SW480 (cell line): ENCODE results near the gene CUX1.

Experiments used
- DNase-seq: peaks from one replicate; pipeline ENCODE4 v3.0.0-alpha.2; 2016; ENCODE audit warnings: low spot score

CUX1 gene

GRCh38 chr7:102244601-102245000, 427.2 kb downstream of the CUX1 start:
- no peak for DNase-seq

DNA sequence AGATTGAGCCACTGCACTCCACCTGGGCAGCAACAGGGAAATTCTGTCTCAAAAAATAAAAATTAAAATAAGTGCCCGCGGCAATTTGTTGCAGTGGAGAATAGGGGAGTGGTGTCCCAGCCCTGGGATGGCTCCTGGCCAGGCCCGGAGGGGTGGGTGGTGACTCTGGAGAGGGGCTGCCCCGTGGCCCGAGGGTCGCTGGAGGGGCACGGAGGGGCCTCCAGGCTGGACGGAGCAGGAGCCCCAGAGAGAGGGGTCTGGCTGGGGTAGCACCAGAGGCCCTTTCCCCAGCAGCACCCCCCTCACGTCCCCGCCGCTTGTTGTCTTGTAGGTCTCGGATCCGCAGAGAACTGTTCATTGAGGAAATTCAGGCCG, 430.6 kb downstream of the CUX1 start:
- DNase-seq, result no peak

GRCh38 chr7:102248456-102249395, 431.3 kb downstream of the CUX1 start:
- no peak for DNase-seq

GRCh38 chr7:102251531-102252365, 434.3 kb downstream of the CUX1 start:
- DNase-seq, result no peak

GRCh38 chr7:102252366-102252982, 435.0 kb downstream of the CUX1 start:
- DNase-seq, result no peak

DNA sequence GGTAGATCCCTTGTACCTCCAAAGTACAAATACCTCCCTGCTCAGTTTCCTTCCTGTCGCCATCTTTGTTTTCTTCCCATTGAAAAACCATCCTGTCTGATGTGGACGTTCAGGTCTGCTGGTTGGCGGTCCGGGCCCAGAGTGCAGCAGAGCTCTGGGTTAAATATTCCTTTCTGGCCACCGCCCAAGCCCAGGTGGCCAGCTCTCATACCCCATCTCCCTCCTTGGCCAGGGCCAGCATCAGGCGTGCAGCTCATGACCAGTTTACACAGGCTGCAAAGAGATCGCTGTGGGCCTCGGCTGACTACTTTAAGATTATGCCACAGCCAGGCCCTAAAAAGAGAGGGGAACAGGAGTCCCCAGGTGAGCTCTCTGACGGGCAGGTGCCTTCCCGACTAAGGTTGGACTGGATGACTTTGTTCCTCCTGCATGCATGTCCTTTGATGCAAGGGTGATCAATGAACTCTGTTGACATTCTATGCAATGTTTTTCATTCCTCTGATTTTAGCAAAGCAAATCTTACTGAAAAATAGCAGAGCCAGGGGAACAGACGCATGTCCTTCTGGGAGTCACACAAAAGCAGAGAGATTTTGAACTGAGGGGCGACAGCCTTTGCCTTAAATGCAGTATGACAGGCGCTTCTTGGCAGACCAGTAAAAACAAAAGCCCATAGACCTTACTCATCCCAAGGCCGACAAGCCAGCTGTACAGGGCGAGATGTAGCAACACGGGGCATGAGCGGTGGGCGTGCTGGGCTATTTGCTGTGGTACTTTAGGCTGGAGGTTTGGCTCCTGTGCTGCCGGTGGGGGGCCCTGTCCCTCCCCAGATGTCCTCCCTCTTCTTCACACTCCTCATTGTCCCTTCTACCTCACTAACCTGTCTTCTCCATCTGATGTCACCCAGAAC, 435.9 kb downstream of the CUX1 start:
- DNase-seq, result no peak

DNA sequence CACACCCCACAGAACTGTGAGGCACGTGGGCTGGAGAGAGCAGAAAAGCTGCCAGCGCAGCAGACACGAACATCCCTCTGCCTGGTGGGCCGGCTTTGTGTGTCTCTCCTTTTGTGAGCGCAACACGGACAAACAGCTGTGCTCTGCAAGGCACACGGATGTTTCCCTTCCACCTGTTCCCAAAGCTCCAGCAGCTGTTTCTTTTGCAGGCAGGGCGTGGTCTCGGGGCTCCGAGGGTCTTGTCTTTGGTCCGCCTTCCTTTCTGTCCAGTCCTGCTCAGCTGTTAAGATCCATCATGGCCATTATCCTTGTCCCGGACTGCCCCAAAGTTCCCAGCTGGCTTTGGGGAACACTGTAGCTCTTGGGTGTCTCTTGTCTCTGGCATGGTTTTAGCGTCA, 436.5 kb downstream of the CUX1 start:
- no peak for DNase-seq

GRCh38 chr7:102254521-102254920, 437.1 kb downstream of the CUX1 start:
- DNase-seq, result peak; percentile 57

GRCh38 chr7:102255501-102255900, 438.1 kb downstream of the CUX1 start:
- DNase-seq, result no peak

DNA sequence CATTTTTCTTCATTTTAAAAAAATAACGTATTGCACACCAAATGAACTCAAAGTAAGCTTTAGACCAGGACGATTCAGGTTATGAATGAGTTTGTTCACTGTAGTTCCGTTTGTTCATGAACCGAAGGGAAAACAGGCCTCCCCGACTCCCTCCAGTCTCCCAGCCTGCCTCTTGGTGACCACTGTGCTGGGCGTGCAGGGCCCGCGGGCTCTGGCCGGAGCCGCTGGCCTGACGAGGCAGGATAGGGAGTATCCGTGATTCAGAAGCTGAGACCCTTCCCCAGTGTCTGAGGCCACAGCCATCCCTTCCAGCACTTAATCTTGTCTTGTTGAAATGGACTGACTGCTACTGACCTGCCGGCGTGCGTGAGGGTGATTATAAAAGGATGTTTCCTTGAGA, 438.5 kb downstream of the CUX1 start:
- no peak for DNase-seq

- DNase-seq, result no peak
These were observed 440.8 kb downstream of the CUX1 start for GRCh38 chr7:102258073-102258748.

DNA sequence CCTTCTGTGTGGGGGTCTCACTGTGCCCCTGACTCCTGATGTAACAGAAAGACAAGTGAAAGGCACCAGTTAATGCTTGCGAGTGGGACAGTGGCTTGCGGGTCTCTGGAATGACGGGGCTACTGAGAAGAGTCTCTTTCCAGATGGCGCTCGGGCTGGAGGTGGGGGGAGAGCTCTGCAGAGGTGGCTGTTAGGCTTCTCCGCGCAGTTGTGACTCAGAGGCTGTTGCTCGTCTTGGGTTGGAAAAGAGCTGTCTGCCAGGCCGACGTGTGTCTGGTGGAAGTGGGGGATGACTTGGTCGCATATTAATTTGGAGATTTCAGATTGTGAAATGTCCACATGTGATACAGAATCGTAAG, 441.3 kb downstream of the CUX1 start:
- no peak for DNase-seq

DNA sequence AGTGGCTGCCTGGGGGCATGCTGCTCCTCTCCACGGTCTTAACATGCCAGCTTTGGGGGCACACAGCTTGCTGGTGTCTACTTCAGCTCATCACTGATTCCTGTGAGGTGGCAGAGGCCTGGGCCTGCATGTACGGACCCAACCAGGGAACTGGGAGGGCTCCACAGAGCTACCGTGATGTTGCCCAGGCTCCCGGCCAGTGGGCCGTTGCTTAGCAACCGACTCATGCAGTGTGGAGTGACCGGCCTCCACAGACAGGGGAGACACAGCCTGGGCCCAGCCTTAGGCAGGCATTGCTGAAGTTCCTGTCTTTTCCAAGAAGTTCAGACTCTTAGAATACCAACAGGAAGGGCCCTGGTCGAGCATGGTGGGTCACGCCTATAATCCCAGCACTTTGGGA, 443.4 kb downstream of the CUX1 start:
- DNase-seq, result no peak

GRCh38 chr7:102261451-102261850, 444.0 kb downstream of the CUX1 start:
- DNase-seq, result no peak

DNA sequence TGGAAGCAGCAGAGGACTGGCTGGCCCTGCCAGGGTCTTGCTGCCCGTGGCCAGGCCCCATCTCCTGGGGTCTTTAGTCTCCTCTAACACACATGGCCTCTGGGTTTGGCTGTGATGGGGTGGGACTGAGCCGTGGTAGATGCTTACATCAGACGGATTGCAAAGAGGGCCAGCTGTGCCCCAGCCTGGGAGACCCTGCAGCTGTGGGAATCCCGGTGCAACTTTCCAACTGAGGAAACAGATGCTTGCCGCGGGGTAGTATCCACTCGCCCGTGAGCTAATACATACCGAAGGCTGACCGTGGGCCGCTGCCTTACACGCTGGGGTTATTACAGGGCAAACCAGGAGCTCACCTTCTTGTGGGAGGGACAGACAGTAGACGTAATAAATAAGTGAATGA, 445.1 kb downstream of the CUX1 start:
- DNase-seq, result no peak

DNA sequence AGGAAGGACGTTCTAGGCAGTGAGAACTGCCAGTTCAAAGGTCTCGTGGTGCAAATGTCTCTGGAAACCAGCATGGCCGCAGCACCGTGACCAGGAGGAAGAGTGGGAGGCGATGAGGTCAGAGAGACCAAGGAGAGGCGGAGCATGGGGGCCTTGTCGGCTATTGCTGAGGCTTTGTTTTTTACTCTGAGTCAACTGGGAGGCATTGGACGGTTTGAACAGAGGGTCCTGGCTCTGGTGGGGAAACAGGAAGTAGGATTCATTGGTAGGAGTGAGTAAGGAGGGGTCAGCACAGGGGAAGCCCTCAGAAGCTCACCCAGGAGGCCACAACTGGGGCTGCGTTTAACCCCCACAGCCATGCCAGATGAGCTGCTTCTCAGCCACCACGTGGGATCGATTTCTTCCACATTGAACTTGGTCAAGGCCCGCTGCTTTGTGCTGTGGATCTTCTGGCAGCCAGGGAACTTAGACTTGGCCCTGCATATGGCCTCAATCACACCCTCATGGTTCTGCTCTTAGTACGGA, 447.0 kb downstream of the CUX1 start:
- DNase-seq, result no peak

GRCh38 chr7:102266541-102266940, 449.1 kb downstream of the CUX1 start:
- DNase-seq, result no peak

DNA sequence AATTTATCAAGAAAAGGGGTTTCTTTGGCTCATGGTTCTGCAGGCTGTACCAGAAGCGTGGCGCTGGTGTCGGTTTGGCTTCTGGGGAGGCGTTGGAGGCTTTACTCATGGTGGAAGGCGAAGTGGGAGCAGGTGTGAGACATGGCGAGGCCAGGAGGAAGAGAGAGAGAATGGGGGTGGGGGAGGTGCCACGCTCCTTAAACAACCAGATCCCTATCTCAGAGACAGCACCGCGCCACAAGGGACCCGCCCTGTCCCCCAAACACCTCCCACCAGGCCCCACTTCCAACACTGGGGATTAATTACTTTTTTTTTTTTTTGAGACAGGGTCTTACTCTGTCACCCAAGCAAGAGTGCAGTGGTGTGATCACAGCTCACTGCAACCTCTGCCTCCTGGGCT, 451.2 kb downstream of the CUX1 start:
- DNase-seq, result no peak

- DNase-seq, result no peak
These were observed 452.9 kb downstream of the CUX1 start for GRCh38 chr7:102270178-102270887.

DNA sequence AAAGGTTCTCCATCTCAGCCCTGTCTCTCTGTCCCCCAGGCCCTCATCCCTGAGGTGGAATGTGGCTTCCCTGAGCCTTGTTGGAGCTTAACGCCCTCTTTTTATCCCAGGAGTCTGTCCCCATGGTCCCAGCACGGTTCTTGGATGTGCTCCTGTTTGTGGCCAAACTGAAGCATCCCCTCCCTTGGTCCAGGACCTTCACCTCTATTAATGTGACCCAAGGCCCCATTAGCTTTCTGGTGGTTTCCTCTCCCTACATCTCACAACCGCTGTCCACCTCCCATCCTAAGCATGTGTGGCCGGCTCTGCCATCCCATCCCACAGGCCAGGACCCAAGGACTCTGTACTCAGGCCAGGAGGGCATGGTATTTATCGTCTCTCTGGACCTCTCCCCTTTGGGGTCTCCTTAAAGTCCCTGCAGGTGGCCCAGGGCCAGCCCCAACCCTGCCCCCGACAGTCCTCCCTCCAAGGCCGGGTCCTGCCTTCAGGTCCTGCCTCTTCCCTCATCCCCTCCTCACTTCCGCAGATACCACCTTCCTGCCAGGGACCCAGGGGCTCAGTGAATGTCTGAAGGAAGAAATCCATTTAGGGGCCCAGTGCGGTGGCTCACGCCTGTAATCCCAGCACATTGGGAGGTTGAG, 453.9 kb downstream of the CUX1 start:
- no peak for DNase-seq
